ENCODE measurements around the gene CFAP43.

CFAP43 gene

DNA sequence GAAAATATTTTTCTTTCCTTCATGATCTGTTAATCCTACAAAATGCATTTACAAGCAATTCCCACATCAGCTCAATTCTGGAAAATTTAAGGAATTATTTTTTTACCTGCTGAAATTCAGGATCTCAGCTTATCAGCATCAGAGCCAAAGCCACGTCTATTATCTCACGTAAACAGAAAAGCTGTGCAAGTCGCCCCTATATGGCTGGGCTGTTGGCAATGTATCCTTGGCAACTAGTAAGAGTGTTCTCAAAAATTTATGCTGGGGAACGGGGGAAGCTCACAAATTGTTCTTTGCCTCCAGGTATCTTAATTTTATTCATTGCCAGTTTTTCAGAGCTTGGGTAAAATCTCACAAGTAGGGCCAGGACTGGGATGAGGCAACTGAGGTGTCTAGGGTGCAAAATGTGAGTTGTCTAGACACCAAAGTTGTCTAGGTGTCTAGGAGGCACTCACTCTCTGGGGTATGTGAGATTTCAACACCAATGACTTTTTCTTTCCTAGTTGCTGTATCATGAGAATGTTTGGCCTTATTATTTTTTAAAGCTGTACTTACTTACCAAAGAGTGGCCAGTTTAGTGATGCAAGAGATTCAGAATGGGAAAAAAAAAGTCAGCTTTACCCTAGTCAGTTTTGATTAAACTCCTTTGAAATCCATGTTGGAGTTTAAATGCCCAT lies 41.9 kb upstream of the CFAP43 start:
- no peak overlapping the region for H3K4me3 ChIP-seq (ENCODE audit: low read depth, low read length)
- TF ChIP-seq, protein P1, sequence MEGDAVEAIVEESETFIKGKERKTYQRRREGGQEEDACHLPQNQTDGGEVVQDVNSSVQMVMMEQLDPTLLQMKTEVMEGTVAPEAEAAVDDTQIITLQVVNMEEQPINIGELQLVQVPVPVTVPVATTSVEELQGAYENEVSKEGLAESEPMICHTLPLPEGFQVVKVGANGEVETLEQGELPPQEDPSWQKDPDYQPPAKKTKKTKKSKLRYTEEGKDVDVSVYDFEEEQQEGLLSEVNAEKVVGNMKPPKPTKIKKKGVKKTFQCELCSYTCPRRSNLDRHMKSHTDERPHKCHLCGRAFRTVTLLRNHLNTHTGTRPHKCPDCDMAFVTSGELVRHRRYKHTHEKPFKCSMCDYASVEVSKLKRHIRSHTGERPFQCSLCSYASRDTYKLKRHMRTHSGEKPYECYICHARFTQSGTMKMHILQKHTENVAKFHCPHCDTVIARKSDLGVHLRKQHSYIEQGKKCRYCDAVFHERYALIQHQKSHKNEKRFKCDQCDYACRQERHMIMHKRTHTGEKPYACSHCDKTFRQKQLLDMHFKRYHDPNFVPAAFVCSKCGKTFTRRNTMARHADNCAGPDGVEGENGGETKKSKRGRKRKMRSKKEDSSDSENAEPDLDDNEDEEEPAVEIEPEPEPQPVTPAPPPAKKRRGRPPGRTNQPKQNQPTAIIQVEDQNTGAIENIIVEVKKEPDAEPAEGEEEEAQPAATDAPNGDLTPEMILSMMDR (IDR thresholded peaks at IDR 0.05; ENCODE audit: low read depth, low read length, missing control alignments), result no peak
- DNase-seq (ENCODE audit: low read depth), result no peak

DNA sequence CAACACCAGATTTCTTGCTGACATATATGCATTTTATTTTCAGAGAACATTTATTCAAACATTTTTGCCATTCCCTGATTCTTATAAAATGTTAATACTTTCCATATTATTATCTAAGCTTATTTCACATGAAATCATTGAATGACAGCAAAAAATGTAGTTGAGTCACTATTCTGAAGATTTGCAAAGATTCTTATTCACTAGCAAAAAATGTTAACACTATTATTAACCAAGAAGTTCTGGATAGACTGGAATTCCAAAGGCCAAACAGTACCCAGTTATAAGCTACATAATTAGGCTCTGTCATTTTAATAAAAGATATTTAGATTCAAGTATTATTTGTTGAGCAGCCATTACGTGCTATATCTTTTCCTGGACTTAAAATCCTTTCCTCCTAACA lies 41.1 kb upstream of the CFAP43 start:
- TF ChIP-seq, protein P1 (IDR thresholded peaks at IDR 0.05; ENCODE audit: low read depth, low read length, missing control alignments), result no peak
- no peak overlapping the region for H3K4me3 ChIP-seq (ENCODE audit: low read depth, low read length)

DNA sequence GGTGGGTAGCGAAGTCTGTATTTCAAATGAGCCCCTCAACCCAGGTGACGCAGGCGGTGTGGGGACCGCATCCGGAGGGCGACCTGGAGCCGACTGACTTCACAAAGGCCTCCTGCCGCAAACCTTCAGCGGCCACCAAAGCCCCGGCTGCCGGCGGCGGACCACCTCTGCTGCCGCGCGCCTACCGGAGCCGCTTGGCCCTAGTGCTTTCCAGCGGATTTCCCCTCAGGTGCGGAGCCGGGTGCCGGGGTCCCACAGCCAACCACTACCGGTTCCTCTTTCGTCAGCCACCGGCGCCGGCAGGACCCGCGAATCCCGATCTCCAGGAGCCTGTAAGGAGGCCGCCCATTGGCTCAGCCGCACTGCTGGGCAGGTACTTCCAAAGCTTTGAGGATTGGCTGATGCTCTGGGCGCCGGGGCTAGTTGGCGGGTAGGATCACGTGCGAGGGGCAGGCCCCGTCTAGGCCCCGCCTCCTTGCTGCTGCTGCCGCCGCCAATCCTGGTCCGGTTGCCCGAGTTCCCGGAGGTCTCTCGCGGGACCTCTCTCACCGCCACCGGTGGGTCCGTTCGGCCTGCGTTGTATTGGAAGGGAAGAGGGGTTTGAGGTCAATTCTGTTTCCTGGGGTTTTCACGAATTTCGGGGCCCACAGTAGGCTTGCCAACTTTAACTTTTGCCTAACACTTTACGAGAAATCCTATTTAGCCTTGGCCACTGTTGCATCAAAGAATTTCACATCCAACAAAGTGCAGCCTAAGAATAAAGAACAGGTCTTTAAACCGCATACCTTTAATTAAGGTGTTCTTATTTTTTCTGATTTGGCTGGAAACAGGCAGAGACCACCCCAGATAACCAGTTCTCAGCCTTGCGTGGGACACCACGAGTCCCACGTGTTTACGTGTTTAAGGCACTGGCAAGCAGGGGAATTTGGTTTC lies 36.8 kb upstream of the CFAP43 start, which contains the start of gene GSTO2:
Gene GSTO2 (plus strand): TSS at position 472 of the 933 bp plus-strand sequence. CDS start 5,732 bp downstream, outside the sequence.
- DNase-seq (ENCODE audit: low read depth), result peak; percentile 97
- TF ChIP-seq, protein P1 (IDR thresholded peaks at IDR 0.05; ENCODE audit: low read depth, low read length, missing control alignments), result no peak
- H3K4me3 ChIP-seq (ENCODE audit: low read depth, low read length), result peak within 1 kb of the TSS; percentile 77

More for the DNA sequence above, 41.1 kb upstream of the CFAP43 start:
- DNase-seq (ENCODE audit: low read depth), result no peak

DNA sequence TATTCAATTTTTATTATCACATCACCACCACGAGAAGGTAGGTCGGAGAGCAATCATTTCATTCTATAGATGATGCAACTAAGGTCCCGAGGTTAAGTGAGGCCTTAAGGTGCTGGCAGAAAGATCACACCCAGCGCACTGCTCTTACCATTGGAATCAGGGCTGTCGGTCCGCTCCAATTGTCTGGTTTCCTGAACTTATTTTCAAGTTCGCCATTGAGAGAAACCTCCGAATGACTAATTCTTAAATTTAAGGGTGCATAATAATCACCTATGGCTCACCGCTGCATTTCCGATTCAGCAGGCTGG lies 36.2 kb upstream of the CFAP43 start:
- no peak for DNase-seq (ENCODE audit: low read depth)
- H3K4me3 ChIP-seq (ENCODE audit: low read depth, low read length), result peak overlapping the region; percentile 77

DNA sequence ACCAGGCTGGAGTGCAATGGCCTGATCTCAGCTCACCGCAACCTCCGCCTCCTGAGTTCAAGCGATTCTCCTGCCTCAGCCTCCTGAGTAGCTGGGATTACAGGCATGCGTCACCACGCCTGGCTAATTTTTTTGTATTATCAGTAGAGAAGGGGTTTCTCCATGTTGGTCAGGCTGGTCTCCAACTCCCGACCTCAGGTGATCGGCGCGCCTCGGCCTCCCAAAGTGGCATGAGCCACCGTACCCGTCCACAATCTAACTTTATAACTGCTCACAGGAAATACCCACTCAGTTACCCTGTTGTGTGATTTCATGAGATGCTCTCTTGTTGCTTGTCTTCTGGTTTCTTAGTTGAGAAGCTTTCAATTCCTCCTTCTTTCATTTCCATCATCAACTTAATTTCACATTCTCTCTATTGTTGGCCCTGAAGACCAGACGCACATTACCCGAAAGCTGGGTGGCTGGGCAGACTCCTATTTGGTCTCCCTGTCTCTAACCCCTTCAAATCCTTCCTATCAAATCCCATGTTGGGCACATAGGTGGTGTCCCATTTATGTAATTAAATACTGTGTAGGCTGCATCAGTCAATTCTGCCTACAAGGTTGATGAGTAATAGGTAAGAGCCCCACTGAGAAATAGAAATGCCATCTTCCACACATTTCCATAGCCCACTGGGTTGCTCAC lies 35.7 kb upstream of the CFAP43 start:
- TF ChIP-seq, protein P1 (IDR thresholded peaks at IDR 0.05; ENCODE audit: low read depth, low read length, missing control alignments), result no peak
- peak overlapping the region; percentile 77 for H3K4me3 ChIP-seq (ENCODE audit: low read depth, low read length)
- no peak for DNase-seq (ENCODE audit: low read depth)

More for the DNA sequence above, 36.2 kb upstream of the CFAP43 start:
- TF ChIP-seq, protein P1 (IDR thresholded peaks at IDR 0.05; ENCODE audit: low read depth, low read length, missing control alignments), result no peak

DNA sequence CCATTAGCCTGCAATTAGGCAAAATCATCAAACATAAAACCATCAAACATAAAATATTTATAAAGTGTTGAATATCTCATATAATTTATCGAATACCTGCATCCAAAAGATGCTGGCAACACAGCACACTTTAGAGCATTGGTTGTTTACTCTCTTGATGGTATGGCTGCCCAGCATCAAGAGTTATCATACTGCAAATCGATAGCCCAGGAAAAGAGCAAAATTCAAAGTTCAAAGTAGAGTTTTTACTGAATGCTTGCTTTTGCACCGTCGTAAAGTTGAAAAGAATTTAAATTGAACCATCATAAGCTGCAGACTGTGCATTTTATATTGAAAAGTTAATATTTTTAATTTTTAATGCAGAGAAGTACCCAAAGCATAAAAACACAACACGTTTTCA lies 32.6 kb upstream of the CFAP43 start:
- TF ChIP-seq, protein P1 (IDR thresholded peaks at IDR 0.05; ENCODE audit: low read depth, low read length, missing control alignments), result no peak
- no peak for DNase-seq (ENCODE audit: low read depth)
- no peak overlapping the region for H3K4me3 ChIP-seq (ENCODE audit: low read depth, low read length)
